HG02759 (cell line): ENCODE data around the gene MS4A10.

ENCODE experiments used
- ATAC-seq: cut with Tn5 transposase; IDR thresholded peaks from one replicate; pipeline ENCODE4 v1.9.1; 2021; ENCODE audit warnings: mild to moderate bottlenecking, moderate library complexity; ENCODE audit not compliant: unreplicated experiment

MS4A10 gene

DNA sequence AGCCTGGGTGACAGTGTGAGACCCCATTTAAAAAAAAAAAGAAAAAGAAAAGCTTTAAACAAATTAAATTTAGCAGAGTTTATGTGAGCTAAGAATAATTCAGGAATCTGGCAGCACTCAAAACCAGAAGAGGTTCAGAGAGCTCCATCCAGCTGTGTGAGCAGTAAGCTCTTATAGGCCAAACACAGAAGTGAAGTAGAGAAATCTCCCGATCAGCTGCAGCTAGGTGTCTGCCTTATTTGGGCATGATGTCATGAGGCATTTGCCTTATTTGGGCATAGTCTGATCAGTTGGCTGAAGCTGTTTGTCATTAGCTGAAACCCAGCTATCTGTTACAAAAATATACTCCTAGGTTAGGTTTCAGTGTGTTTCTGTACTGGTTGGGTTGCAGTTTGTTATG lies 20.3 kb upstream of the MS4A10 start:
- peak; percentile 35 for ATAC-seq

DNA sequence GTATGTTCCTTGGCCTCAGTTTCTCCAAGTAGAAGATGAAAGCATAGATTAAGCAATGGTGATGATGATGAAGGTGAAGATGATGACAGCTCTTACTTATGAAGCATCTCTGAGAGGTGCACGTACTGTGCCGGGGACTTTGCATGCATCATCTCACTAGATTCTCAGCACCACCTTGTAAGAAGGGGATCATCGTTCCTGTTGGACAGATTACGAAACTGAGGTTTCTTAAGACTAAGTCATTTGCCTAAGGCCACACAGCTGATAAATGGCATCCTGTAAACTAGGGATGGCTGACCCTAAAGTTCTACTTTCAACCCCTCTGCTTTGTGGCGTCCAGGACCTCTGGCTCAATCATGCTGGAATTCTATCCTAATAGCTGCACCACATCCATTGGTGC lies 19.8 kb upstream of the MS4A10 start:
- ATAC-seq, result no peak

DNA sequence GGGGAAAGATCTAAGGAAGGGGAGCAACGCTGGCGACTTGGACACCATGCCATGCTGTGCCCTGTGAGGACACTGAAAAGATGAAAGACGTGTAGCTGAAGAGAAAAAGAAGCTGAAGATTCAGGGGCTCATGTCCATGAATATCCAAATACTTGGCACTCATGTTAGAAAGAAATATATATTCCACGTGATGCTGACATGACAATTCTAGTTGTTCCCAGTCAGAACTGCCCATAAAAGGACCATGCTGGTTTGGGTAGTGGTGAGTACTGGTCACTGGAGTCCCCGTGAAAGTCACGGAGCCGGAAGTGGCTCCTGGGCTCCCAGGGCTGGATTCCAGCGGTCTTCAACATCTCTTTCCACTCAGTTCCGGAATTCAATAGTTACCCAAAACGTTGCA lies 18.6 kb upstream of the MS4A10 start:
- no peak for ATAC-seq

GRCh38 chr11:60767388-60767811 lies 17.7 kb upstream of the MS4A10 start:
- ATAC-seq, result no peak

GRCh38 chr11:60768202-60768601 lies 16.9 kb upstream of the MS4A10 start:
- ATAC-seq, result no peak

- no peak for ATAC-seq
Measured at GRCh38 chr11:60769273-60769672, 15.9 kb upstream of the MS4A10 start.

DNA sequence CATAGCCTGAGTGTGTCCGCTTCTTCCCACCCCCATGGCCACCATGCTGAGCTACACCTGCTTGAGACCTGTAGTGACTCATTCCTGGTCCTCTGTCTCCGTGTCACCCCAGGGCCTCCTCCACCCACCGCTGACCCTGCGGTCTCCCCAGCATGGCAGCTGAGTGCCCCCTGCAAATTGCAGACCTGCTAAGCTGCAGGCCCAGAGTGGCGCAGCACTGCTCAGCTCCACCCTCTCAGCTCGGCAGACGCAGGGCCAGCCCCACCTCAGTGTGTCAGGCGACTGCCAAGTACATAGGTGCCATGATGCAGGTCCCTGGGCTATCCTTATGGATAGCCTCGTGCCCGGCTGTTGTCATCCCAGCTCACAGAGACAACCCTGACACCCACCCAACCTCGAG lies 15.3 kb upstream of the MS4A10 start:
- no peak for ATAC-seq

DNA sequence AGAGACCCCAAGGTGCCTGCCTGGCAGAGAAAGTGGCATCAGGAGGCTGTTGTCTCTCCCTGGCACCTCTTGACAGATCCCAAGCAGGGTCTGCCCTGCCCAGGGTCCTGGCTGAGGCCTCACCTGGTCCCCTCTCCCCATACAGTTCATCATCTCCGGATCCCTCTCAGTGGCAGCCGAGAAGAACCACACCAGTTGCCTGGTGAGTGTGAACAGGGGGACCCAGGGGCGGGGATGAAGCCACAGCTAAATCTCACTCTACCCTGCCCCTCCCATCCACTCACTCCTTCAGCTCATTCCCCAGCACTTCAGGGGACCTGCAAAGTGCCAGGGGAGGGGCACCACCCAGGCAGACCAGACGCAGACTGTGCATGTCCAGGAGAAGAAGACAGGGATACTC lies 14.0 kb upstream of the MS4A10 start:
- ATAC-seq, result no peak

- ATAC-seq, result peak; percentile 35
Measured at GRCh38 chr11:60771879-60772525, 13.1 kb upstream of the MS4A10 start.

DNA sequence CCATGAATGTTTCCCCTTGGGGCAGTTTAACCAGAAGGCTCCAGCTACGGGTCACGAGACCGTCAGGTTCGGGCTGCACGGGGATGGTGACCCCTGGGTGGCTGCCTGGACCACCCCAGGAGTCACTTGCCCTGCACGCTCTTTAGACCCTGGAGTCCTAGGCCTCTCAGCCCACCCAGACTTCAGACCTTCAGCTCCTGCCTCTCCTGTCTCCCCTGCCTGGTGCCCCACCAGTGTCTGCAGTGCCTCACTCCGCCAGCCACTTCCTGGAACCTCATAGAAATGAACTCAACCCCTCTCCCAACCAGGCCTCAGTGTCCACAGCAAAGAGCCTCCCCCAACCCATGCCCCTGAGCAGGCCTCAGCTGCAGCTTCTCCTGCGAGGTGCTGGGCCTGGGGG lies 12.5 kb upstream of the MS4A10 start:
- ATAC-seq, result no peak

- no peak for ATAC-seq
Measured at GRCh38 chr11:60774726-60775125, 10.4 kb upstream of the MS4A10 start.

- peak; percentile 90 for ATAC-seq
Measured at GRCh38 chr11:60775420-60775961, 9.6 kb upstream of the MS4A10 start.

DNA sequence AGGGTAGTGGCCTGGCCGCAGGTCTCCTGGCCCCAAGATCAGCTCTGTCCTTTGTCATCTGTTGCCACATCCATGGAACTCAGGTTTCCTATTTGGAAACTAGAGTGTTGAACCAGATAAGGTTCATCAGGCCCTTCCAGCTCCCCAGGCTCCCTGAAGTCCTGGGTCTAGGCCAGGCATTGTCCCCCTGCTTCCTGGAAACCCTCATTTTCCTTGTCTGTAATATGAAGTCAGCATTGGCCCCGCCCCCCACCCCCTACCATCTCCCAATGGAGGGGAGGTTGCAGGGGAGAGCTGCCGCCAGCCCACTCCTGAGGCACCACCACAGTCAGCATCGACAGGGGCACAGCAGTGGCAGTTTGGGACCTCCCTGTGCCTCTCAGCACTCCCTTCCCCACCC lies 9.0 kb upstream of the MS4A10 start:
- ATAC-seq, result no peak

- ATAC-seq, result no peak
Measured at GRCh38 chr11:60777106-60777505, 8.0 kb upstream of the MS4A10 start.

GRCh38 chr11:60777572-60777971 lies 7.6 kb upstream of the MS4A10 start:
- ATAC-seq, result no peak

DNA sequence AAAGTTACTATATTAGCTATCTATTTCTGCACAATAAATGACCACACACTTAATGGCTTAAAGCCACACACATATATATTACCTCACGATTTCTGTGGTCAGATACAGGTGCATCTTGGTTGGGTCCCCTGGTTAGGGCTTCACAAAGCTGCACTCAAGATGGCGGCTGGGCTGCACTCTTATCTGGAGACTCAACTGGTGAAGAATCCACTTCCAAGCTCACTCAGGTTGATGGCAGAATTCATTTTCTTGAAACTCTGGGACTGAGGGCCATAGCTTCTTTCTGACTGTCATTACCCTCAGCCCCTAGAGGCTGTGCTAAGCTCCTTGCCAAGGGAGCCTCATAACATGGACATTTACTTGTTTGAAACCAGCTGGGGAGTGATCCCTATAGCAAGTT lies 5.1 kb upstream of the MS4A10 start:
- ATAC-seq, result no peak

DNA sequence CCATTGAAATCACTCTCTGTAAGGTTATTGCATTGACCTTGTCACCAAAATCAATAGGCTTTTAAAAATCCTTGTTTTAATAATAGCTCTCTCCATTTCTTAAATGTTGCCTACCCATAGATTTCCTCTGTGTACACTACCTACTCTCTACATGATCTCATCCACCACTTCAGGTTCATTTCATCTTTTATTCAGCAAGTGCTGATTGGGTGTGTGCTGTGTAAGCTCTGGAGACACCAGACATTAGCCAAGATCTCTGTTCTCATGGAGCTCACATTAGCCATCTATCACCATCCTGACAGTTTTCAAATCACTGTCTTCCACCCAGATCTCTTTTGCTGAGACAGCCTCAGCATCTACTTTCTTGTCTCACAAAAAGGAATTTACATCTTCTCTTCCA lies 4.4 kb upstream of the MS4A10 start:
- ATAC-seq, result no peak

DNA sequence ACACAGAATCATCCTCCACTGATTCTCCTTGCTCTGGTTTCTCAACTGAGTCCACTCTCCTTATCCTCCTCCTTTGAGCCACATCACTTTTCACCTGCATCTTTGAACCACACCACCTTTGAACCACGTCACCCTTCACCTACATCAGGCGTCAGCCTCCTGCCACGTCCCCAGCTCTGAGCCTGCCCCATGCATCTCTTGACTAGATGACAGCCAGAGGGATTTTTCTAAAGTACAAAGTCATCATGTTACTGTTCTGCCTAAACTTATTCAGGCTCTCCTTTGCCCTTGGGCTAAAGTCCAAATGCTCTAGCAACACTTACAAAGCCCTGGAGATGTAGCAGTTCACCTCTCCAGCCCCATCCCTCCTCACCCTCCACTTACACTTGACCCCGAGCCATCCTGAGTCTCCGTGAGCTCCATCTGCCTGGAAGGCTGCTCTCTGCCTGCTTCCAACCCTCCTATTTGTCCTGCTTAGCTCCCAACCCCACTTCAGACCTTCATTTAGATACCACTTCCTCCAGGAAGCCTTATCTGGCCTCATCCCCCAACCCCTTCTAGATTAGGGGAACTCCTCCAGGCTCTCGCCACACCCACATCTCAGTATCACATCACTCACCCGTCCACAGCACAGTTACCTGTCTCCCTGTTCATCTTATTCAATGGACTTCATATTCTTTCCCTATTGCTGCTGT lies 3.7 kb upstream of the MS4A10 start:
- ATAC-seq, result no peak

- no peak for ATAC-seq
Measured at GRCh38 chr11:60781981-60782316, 3.2 kb upstream of the MS4A10 start.

DNA sequence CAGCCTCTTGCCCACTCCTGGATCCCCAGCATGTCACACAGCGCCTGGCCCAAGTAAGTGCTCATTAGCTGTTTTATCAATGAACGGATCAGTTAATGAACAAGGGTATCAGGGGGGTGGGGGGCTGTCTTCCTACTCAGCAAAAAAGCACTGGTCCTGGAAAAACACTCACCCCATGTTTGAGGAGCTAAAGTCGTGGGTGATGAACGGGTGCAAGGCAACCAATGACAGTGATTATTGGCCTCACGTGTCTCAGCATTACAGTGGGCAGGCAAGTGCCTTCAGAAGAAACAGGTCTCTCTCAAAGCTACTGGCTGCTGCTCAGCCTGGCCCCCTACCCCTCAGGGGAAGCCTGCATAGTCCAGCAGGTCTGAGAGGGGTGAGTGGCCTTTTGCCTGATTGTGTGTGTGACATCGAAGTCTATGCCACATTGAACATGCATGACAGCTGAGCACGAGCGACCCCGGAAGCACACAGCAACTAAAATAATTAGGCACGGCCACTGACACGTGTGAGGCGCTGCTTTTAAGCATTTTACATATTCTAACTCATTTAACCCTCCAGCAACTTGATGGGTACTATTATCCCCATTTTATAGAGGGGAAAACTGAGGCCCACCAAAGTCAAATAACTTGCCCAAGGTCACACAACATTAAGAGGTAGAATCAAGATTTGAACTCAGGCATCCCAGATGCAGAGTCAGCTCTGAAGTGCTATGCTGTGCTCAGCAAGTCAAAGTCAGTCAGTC lies 2.6 kb upstream of the MS4A10 start:
- ATAC-seq, result no peak

DNA sequence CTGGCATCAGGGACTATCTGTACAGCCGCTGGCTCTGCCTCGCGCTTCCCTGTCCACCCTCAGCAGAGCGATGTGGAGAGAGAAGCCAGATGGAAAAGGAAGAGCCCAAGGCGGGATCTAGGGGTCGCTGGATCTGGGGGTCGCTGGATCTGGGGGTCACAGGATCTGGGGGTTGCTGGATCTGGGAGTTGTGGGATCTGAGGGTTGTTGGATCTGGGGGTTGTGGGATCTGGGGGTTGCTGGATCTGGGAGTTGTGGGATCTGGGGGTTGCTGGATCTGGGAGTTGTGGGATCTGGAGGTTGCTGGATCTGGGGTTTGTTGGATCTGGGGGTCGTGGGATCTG lies 2.0 kb upstream of the MS4A10 start:
- ATAC-seq, result no peak

GRCh38 chr11:60783911-60784310 lies 1.2 kb upstream of the MS4A10 start:
- no peak for ATAC-seq
